Brain microvascular endothelial cell (primary cell): Measurements from ENCODE around the gene PTPRT.

Source experiments
- DNase-seq: peaks from one replicate; pipeline ENCODE4 v3.0.0-alpha.2; 2020
- H3K27ac ChIP-seq: fragments of 250-450 bp; sonication (Bioruptor Pico); 2 replicates; pipeline ENCODE4 v1.5.1; 2020; ENCODE audit warnings: mild to moderate bottlenecking, moderate library complexity
- H3K27me3 ChIP-seq: fragments of 250-450 bp; sonication (Bioruptor Pico); replicated peaks from 2 replicates; pipeline ENCODE4 v1.5.1; 2020; ENCODE audit warnings: mild to moderate bottlenecking
- H3K36me3 ChIP-seq: fragments of 250-450 bp; sonication (Bioruptor Pico); replicated peaks from 2 replicates; pipeline ENCODE4 v1.5.1; 2020; ENCODE audit warnings: mild to moderate bottlenecking
- H3K4me3 ChIP-seq: 2 replicates; pipeline ENCODE4 v1.5.1; 2011; ENCODE audit warnings: low read depth, mild to moderate bottlenecking, control low read depth, low read length, moderate library complexity
- CTCF ChIP-seq: IDR thresholded peaks from 2 replicates; pipeline ENCODE4 v1.5.1; 2011; ENCODE audit warnings: low read depth, mild to moderate bottlenecking, moderate library complexity, low read length, control low read depth, inconsistent platforms; ENCODE audit errors: missing control alignments
- in situ Hi-C: cut with HindIII; loops from 2 replicates; pipeline ENCODE4 v1.10.0; 2017; ENCODE audit warnings: low sequenced_read_pairs, low pct_ligation_motif_present

PTPRT gene

GRCh38 chr20:42744756-42745465 is 444.8 kb downstream of the PTPRT start:
- no peak for TF ChIP-seq CTCF
- in situ Hi-C loops = no loop called here
- Histone ChIP-seq H3K27ac (no peak overlapping the region), H3K36me3 (no peaks in the 10 kb centered on the region), H3K4me3 (no peak overlapping the region), H3K27me3 (no peaks in the 10 kb centered on the region)
- no peak for DNase-seq

DNA sequence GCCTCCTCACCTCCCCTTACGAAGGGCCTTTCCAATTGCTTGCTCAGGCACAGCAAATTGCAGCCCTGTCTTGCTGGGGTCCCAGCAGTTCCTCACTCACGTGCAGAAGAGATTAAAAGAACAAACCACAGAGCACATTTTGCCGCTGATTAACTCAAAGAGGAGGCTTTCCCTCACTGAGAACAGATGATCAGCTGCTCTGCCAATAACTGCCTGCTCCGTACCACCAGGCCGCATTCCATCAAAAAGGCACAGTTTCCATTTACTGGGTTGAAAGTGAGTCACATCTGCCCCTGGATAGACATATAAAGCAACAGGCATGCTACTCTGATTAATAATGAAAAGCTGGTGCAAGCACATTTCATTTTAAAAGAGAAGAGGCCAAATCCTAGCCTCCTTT is 446.8 kb downstream of the PTPRT start:
- Histone ChIP-seq H3K4me3 (no peak overlapping the region), H3K27ac (no peak overlapping the region), H3K36me3 (no peaks in the 10 kb centered on the region), H3K27me3 (no peaks in the 10 kb centered on the region)
- no peak for DNase-seq
- in situ Hi-C loops = no loop called here
- TF ChIP-seq CTCF = no peak

DNA sequence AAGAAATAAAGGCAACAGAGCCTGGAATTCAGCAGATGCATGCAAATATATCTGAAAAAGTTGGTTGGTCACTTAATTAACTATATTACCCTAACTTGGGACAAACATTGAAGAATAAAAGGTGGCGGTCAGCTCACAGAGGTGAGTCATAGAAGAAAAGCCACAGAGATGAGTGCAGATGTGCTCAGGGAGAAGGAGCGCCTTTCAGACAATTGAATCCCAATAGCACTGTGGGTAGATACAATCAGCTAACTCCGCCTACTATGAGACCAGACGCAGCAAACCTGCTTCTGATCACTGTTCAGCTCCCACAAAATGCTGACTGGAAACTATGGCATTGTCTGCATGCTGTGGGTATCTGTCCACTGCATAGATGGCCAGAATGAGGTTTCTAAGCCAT is 447.8 kb downstream of the PTPRT start:
- Histone ChIP-seq H3K36me3 (no peaks in the 10 kb centered on the region), H3K27me3 (no peaks in the 10 kb centered on the region), H3K27ac (no peak overlapping the region), H3K4me3 (no peak overlapping the region)
- TF ChIP-seq CTCF = no peak
- DNase-seq = no peak
- in situ Hi-C loops = no loop called here

DNA sequence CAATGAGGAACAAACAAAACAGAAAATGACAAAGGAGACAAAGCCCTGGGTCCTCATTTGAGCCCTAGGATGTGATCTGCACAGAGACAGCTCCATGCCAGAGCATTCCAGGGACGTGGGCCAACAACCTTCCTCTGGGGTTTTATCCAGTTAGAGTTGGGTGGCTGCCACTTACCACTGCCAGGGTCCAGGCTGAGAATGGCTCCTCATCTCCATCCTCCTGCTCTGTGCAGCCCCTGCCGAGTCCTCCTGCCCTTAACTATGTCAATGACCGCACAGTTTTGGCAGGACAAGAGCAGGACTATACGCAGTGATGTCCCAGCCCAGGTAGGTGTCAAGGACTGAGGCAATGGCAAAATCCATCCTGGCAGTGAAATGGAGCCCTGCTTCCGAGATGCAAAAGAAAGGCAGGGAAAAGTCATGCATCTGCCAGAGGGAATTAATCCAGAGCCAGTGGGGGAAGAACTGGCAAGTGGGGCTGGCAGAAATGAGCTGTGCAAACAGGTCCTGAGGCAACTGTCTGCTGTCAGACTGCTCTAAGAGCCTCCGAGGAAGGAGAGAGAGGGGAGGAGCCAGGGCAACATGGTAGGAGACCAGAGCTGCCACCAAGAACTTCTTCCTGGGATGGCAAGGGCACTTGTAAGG is 449.4 kb downstream of the PTPRT start:
- H3K4me3 ChIP-seq = no peak overlapping the region
- H3K36me3 ChIP-seq = no peaks in the 10 kb centered on the region
- no peak for TF ChIP-seq CTCF
- in situ Hi-C loops = no loop called here
- H3K27me3 ChIP-seq = no peaks in the 10 kb centered on the region
- no peak overlapping the region for H3K27ac ChIP-seq
- DNase-seq = no peak

- TF ChIP-seq CTCF = no peak
- Histone ChIP-seq H3K4me3 (no peak overlapping the region), H3K27ac (no peak overlapping the region), H3K27me3 (no peaks in the 10 kb centered on the region), H3K36me3 (no peaks in the 10 kb centered on the region)
- no peak for DNase-seq
- in situ Hi-C loops = no loop called here
Measured at GRCh38 chr20:42739683-42740082, 450.0 kb downstream of the PTPRT start.
